HG03039 (cell line): Measurements from ENCODE around the gene C4BPB.
A peak's percentile ranks its signal among the peaks of the same experiment; 100 is the strongest.
"Not testable (repeated sequence)": the region's sequence is repeated elsewhere in the genome, so short reads cannot be mapped to it uniquely, and the experiment has no call there.

Source experiments
- ATAC-seq: cut with Tn5 transposase; IDR thresholded peaks from one replicate; pipeline ENCODE4 v1.9.1; 2021; ENCODE audit warnings: mild to moderate bottlenecking, moderate library complexity; ENCODE audit not compliant: unreplicated experiment

C4BPB gene

DNA sequence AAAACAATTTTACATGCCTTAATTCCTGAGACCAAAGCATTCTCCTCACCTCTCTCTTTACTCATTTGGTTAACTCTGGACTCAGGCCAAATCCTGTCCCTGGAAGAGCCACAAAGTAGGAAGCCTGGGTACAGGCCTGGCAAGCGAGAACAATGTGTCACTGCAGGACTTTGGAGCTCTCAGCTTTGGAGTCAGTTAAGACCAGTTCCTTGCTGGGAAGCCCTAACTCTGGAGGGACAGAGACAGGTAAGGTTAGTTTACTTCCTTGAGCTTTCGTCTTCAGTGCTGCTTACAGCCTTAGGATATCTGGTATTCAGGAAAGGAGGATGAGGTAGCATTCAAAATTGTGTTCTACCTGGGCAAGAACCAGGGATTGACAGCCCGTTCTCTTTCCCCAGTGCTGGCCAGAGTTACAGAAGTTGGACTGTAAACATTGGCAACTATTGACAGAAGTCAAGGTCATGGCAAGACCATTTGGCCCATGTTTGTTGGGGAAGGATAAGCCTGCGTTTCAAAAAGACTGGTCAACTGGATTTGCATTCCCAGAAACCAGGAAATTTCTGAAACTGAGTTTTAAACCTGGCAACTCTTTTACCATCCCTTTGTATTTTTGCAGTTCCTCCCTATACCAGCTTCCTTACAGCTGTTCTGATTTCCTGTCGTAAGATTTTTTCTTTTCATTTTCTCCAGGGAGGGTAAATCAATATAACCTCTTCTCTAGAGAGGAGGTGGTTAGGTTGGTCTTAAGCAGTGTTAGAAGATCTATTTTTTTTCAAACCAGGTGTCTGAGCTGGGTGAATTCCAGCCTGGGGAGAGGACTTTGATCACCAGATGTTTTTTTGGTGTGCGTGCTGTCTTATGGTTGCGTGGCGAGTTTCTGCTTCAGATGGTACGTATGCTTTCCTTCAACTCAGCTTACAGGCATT is at the start of gene C4BPB:
TSS of gene C4BPB (plus strand) at position 160 of the 926 bp plus-strand sequence. CDS start at position 832, 672 bp downstream.
- ATAC-seq = no peak

DNA sequence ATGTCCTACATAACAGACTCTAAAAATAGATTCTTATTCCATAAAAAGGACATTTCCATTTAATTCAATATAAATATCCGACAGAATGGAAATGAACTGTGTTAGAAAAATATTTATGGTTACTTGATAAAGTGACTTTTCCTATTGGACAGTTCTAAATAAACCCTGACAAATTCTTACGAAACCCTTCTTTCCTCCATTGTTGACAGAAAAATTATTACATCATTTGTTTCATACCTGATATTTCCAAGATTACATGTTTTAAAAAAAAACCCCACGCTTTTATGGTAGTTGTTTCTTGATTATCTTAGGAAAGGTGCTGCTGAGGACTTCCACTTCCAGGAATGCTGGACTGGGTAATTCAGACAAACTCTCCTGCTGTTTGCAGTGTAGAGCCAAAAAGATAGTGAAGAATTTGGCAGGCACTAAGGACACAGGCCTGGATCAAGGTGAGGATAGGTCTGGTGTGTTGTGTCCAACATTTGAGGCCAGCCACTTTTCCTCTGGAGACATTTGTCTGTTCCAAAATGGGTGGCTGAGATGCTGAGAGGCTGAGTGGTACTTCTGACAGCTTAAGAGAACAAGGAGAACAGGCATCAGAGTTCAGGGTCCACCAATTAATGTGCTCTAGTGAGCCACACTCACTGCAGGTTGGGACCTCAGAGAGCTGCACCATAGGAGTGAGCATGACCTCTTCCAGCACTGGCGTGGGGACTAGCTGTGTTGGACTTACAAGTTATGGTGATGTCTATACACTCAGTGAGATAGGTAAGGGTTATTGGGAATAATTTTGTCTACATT is 49.1 kb upstream of the C4BPB start:
- no peak for ATAC-seq

DNA sequence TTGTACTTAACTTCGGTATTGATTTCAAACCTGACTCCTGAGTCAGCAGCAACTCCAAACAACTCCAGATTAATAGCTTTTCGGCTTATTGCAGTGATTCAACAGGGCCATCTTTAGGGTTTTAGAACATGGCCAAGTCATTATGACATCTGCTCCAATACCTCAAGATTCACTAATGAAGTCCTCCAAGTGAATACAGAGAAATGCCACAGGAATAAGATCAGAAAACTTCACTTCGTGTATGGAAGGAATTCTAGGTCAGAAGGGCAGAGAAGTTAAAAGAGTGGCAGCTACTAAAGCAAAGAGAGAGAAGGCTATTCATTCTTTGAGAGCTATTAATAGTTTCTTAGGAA is 48.5 kb upstream of the C4BPB start:
- no peak for ATAC-seq

DNA sequence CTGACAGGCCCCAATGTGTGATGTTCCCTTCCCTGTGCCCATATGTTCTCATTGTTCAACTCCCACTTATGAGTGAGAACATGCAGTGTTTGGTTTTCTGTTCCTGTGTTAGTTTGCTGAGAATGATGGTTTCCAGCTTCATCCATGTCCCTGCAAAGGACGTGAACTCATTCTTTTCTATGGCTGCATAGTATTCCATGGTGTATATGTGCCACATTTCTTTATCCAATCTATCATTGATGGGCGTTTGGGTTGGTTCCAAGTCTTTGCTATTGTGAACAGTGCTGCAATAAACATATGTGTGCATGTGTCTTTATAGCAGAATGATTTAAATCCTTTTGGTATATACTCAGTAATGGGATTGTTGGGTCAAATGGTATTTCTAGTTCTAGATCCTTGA is 47.3 kb upstream of the C4BPB start:
- ATAC-seq = not testable (repeated sequence)

DNA sequence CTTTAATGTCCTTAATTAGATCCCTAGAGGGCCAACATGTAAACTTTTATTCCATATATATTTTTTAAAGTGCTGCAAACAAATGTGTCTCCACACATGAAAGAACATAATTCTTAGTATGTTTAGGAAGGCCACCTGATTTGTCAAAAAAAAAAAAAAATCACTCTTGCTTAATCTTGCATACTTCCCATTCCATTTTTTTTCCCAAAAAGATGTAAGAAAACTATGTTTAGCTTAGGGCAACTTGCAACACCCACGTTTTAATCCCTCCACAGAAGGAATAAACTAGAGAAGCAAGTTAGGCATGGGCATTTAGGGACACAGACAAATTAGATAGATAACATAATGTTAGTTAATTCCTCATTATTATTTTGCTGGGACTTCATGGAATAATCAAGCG is 43.2 kb upstream of the C4BPB start:
- no peak for ATAC-seq

GRCh38 chr1:207047505-207047904 is 41.2 kb upstream of the C4BPB start:
- no peak for ATAC-seq

DNA sequence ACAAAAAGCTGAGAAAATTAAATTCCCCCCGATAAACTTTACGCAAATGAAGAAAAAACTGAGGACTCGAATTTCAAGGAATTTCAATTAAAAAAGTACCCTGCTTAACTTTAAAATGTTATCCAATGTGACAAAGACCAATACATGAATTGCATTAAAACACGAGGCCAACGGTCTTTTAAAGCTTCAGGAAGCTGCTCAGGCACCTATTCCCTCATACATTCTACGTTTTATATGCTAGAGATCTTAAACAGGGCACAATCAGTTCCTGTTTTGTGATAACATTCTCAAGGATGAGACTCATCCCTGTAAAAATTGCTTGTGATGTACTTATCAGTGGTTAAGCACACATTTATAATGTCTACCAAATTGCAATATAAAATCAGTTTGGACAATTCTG is 40.6 kb upstream of the C4BPB start:
- ATAC-seq = no peak

DNA sequence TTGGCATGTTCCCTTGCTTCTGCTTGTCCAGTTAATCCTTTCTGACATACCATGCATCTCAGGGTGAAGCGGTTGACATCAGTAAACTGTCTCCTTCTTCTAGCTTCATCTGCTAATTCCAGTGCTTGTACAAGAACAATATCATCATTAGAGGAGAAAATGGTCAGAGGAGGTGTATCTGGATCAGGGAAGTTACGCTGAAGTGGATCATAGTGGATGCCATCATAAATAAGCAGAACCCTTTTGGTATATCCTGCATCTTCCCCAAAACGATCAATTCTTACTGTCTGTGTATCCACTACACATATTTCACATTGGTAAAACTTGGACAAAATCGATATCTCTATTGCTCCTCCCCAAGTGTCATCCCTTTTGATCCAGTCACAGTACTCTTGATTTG is 39.6 kb upstream of the C4BPB start:
- no peak for ATAC-seq

GRCh38 chr1:207049514-207049913 is 39.1 kb upstream of the C4BPB start:
- ATAC-seq = no peak

- peak; percentile 38 for ATAC-seq
Observed at GRCh38 chr1:207049974-207050391, 38.7 kb upstream of the C4BPB start.

GRCh38 chr1:207050480-207051190 is 38.0 kb upstream of the C4BPB start:
- peak; percentile 35 for ATAC-seq

DNA sequence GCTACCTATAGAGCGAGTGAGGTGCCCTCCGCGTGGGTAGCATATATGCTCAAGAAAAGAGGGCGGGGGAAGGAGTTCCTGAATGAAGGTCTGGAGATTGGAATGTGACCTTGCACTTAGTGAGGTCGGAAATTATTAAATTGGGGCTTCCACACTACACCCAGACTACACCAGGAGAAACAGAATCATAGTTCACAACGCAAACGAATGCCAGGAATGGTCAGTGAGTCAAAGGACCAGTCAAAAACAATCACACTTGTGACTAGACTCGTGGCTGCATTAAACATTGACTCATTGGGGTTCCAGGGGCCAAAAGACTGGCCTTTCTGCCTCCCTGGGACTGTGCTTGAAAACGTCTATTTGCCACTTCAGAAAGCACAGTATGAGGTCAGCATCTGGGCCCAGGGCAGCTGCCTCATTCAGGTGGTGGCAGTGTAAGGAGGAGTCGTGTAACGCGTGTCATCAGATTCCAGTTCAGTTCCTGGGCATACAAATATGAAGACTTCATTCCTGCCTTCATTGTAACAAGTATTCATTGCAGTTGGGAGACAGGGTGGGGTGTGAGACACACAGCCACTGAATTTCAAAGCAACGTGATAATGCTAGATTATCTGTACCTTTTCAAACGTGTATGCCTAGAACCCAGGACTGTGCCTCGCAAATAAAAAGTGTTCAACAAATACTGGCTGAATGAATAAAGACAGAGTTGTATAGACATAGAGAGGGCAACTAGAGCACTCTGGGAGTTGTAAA is 37.3 kb upstream of the C4BPB start, which contains the start of gene YOD1:
TSS of gene YOD1 (minus strand) at position 18 of the 753 bp plus-strand sequence. CDS start 178 bp downstream, outside the sequence.
- no peak for ATAC-seq

GRCh38 chr1:207052911-207053769 is 35.5 kb upstream of the C4BPB start, which contains the start of gene PFKFB2:
TSS of gene PFKFB2 (plus strand) at chr1:207053275. CDS start at chr1:207054718, 1,443 bp downstream.
- ATAC-seq = peak; percentile 74

- no peak for ATAC-seq
Observed at GRCh38 chr1:207054491-207054890, 34.2 kb upstream of the C4BPB start.

- no peak for ATAC-seq
Observed at GRCh38 chr1:207055386-207056001, 33.2 kb upstream of the C4BPB start.

GRCh38 chr1:207056673-207057072 is 32.0 kb upstream of the C4BPB start:
- no peak for ATAC-seq

DNA sequence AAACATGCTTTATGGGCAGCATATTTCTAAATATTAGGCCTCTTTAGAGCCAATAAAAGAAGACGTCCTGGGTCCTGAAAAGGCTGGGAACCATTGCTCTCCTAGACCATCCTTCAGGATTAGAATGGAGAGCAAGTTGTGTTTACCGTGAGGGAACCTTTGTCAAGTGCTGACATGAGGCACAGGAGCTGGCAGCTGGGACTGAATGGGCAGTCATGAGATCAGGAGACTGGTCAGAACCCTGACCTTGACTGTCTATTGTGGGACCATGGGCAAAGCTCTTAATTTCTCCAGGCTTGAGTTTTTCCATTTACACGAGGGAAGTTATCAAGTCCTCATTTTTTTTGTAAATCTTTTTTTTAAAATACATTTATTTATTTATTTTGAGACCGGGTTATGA is 30.4 kb upstream of the C4BPB start:
- no peak for ATAC-seq

GRCh38 chr1:207058878-207059867 is 29.5 kb upstream of the C4BPB start:
- ATAC-seq = no peak
